GM20000 (cell line): ENCODE data around the gene DGLUCY.

Experiments
- DNase-seq: peaks from one replicate; pipeline ENCODE4 v3.0.0; 2012; ENCODE audit warnings: low spot score
- CTCF ChIP-seq: IDR thresholded peaks from 2 replicates; pipeline ENCODE4 v1.5.1; 2012; ENCODE audit warnings: mild to moderate bottlenecking, control low read depth; ENCODE audit errors: extremely low read depth, missing control alignments

The DGLUCY gene

GRCh38 chr14:91257328-91258010, 143.6 kb downstream of the DGLUCY start:
- DNase-seq = no peak
- TF ChIP-seq CTCF = no peak

GRCh38 chr14:91258011-91258618, 144.2 kb downstream of the DGLUCY start:
- TF ChIP-seq CTCF = no peak

GRCh38 chr14:91258876-91259275, 145.0 kb downstream of the DGLUCY start:
- TF ChIP-seq CTCF = no peak
- no peak for DNase-seq

More at GRCh38 chr14:91258011-91258618, 144.2 kb downstream of the DGLUCY start:
- DNase-seq = no peak

- DNase-seq = no peak
- TF ChIP-seq CTCF = no peak
Measured at GRCh38 chr14:91261115-91261514, 147.2 kb downstream of the DGLUCY start.

- no peak for DNase-seq
- TF ChIP-seq CTCF = no peak
Measured at GRCh38 chr14:91261986-91262549, 148.2 kb downstream of the DGLUCY start.

- TF ChIP-seq CTCF = no peak
- no peak for DNase-seq
Measured at GRCh38 chr14:91263329-91263728, 149.5 kb downstream of the DGLUCY start.
